MM.1S (cell line): ENCODE data around the gene MID1.

ENCODE experiments used
- CTCF ChIP-seq: fragments of 300-600 bp; sonication (generic); IDR thresholded peaks from 2 replicates; pipeline ENCODE4 v1.5.1; 2016; ENCODE audit warnings: antibody characterized with exemption, low read length, mixed read lengths
- EZH2 ChIP-seq: fragments of 300-600 bp; sonication (generic); optimal IDR thresholded peaks from 2 replicates; pipeline ENCODE3; 2017; ENCODE audit warnings: low read depth, mild to moderate bottlenecking, antibody characterized with exemption, low read length, mixed read lengths
- EZH2phosphoT487 ChIP-seq: fragments of 300-600 bp; sonication (generic); IDR thresholded peaks from 2 replicates; pipeline ENCODE4 v1.6.1; 2018; ENCODE audit warnings: antibody characterized with exemption, low read length

GRCh38 chrX:10496345-10496965 is 123.9 kb downstream of the MID1 start:
- TF ChIP-seq CTCF (no peak), EZH2 (no peak), EZH2phosphoT487 (no peak)
